ENCODE measurements around the gene RSU1.

GRCh38 chr10:16853201-16853600, 36.0 kb upstream of the RSU1 start:
- TF ChIP-seq CTCF (IDR thresholded peaks at IDR 0.05; ENCODE audit: borderline replicate concordance, extremely low read depth, low read length, poor library complexity, severe bottlenecking) (peak; percentile 64), EZH2 (IDR thresholded peaks at IDR 0.05; ENCODE audit: borderline replicate concordance, low read depth, low read length, severe bottlenecking) (no peak)
